ENCODE data around the gene FAM53B.
"Not testable (repeated sequence)": the region's sequence is repeated elsewhere in the genome, so short reads cannot be mapped to it uniquely, and the experiment has no call there.

The FAM53B gene

GRCh38 chr10:124592101-124592500 lies 152.1 kb downstream of the FAM53B start:
- no peak for FAIRE-seq

DNA sequence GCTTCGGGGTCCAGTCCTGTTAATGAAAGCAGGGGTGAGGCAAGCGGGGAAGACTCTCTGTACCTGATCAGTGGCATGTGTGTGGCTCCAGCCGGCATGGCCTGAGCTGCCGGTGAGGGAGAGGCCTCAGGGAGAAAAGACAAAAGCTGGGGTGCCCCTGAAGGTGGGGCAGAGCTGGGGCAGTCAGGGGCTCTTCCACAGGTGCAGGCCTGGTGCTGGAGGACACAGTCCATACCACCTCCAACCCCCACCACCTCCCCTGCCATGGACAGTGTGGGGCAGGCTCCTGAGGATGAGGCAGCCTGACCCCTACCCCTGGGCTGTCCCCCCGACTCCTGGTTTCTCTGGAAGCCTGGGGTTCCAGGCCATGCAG lies 153.1 kb downstream of the FAM53B start:
- FAIRE-seq, result no peak

GRCh38 chr10:124590216-124591122 lies 153.7 kb downstream of the FAM53B start:
- FAIRE-seq, result no peak

GRCh38 chr10:124589491-124590041 lies 154.6 kb downstream of the FAM53B start:
- FAIRE-seq, result no peak

- FAIRE-seq, result no peak
Observed at GRCh38 chr10:124588736-124589490, 155.3 kb downstream of the FAM53B start.

DNA sequence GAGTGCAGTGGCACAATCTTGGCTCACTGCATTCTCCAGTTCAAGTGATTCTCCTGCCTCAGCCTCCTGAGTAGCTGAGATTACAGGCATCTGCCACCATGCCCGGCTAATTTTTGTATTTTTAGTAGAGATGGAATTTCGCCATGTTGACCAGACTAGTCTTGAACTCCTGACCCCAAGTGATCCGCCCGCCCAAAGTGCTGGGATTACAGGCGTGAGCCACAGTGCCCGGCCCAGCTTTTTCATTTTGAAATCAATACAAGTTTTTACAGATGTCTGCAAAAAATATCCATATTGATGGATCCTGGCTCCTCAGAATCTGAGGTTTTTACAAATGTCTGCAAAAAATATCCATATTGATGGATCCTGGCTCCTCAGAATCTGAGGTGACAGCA lies 155.8 kb downstream of the FAM53B start:
- FAIRE-seq, result not testable (repeated sequence)

DNA sequence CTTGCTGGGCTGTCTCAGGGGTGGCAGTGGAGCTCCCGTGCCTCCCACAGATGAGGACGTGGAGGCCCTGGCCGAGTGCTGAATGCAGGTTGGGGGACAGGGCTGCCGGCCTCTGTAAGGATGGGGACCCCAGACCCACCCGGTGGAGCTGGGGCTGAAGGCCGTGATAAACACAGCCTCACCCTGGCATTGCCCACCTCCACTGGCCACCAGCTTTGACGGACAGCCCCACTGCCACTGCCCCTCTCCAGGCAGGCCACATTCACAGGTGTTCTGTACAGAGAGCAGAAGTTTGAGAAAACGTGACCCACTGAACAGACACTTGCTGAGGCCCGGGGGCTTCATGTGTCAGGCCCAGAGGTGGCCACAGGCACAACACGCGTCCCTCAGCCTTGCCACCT lies 156.4 kb downstream of the FAM53B start:
- no peak for FAIRE-seq

GRCh38 chr10:124586142-124586541 lies 158.0 kb downstream of the FAM53B start:
- no peak for FAIRE-seq

- no peak for FAIRE-seq
Observed at GRCh38 chr10:124579011-124579399, 165.2 kb downstream of the FAM53B start.

- no peak for FAIRE-seq
Observed at GRCh38 chr10:124578231-124579010, 165.8 kb downstream of the FAM53B start.

DNA sequence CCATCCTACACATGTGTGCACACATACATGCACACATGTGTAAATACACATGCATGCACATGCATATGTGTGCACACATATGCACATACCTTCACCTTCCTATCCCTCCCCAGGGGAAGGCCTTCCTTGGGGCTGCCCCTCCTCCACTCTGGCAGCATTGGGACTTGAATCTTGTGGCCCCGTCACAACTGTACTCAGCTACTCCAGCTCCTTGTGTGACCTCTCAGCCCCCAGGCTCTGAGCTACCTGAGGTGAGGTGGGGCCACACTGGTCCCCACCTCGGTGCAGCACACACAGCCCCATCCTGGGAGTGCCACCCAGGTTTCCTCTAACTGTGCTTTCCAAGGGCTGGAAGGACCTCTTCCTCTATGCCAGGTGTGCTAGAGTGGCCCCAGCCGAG lies 166.5 kb downstream of the FAM53B start:
- FAIRE-seq, result no peak

DNA sequence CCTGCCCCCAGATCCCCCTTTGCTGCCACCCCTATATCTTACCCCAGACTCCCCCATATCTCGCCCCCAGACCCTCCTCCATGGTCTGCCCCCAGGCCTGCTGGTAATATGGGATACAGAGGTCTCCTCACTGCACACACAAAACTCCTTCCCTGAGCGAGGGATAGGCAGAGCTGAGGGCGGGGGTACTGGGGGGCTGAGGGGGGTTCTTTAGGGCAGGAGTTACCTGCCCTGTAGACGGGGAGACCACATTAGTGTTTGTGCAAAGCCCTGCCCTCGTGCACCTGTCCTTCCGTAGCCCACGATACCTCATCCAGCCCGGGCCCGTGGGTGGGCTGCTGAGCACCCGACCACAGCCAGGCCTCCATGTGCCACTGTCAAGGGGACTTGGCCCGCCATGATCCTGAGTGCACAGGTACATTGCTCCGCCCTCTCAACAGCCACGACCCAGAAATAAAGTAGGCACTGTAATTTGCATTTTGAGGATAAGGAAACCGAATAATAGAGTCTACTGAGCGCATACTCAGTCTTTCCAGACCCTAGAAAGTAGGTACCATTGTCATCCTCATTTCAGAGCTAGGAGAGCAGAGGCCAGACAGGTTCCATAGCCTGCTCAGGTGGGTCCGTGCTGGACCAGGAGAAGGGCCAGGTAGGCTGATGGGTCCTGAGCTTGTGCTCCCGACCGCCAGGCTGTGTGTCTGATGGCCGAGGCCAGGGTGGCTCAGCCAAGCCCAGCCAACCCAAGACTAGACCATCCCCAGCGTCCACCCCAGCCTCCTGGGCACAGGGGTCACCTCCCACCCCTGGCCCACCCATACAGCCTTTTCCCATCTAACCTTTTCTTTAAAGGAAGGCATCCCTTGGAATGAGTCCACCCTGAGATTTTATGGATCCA lies 167.4 kb downstream of the FAM53B start:
- no peak for FAIRE-seq

DNA sequence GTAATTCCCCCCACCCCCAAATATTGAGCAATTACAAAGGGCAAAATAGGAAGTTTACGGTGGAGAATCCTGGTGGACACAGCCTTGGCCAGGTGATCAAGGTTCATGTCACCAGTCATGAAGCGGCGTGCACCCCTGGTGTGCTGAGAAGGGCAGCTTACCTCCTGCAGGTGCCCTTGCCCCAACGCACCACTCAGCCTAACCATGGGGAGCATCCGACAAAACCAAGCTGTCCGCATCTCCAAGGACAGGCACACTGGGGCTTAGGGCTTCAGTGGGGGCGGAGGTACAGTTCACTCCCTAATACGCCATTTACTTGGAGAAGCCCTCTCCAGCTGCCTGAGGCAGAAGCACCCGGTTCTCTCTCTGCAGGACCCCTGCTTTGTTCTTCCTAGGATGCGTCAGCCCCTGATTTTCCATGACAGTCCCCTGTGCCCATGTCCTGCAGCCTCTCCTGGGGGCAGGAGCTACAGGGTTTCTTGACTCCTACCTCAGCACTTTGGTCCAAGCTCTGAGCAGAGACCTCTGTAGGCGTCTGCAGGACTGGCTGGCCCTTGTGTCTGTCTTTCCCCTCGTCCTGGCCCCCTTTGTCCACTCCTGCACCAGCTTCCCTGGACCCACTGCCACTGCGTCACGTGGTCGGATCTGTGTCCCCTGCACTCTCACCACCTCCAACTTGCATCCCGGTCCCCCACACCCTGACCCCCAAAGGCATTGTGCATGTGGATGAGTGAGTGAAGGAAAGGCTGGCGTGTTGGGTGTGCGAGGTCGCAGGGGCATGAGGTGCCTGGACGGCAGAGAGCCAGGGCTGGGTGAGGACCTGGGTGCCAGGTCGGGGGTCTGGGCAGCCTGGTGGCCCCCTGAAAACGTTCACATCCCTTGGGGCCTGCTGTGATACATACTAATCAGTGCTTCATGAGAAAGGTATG lies 168.8 kb downstream of the FAM53B start:
- no peak for FAIRE-seq

- FAIRE-seq, result no peak
Observed at GRCh38 chr10:124574456-124575070, 169.6 kb downstream of the FAM53B start.

- no peak for FAIRE-seq
Observed at GRCh38 chr10:124573726-124574455, 170.3 kb downstream of the FAM53B start.

- FAIRE-seq, result no peak
Observed at GRCh38 chr10:124572751-124573150, 171.4 kb downstream of the FAM53B start.

DNA sequence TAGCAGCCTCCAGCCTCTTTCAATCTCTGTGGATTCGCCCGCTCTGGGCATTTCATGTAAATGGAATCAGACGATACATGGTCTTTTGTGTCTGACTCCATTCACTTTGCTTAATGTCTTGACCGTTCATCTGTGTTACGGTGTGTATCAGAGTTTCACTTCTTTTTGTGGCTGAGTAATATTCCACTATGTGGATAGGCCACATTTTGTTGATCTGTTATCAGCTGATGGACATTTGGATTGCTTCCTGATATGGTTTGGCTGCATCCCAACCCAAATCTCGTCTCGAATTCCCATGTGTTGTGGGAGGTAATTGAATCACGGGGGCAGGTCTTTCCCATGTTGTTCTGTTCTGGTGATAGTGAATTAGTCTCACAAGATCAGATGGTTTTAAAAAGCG lies 173.5 kb downstream of the FAM53B start:
- FAIRE-seq, result no peak

GRCh38 chr10:124569623-124570470 lies 174.3 kb downstream of the FAM53B start:
- FAIRE-seq, result no peak
